ENCODE results near the gene ATG4C. TPM values are rescaled to one million over a fixed set of nuclear protein-coding genes. Genes with fewer than 3 reads are reported as not detected.

ATG4C gene
- total and polyA plus RNA-seq, 10 of the 15 experiments (the other 5 are each of a cell fraction or from before 2014, with no cell fraction given): 8.1 to 30.9 (median 18.9) TPM

- no peak for TF ChIP-seq ZNF592 (IDR thresholded peaks at IDR 0.05)
- no peak for TF ChIP-seq ZNF207 (IDR thresholded peaks at IDR 0.05; ENCODE audit: borderline replicate concordance)
- no peak for TF ChIP-seq JUND (IDR thresholded peaks at IDR 0.05; ENCODE audit: low read depth, low read length)
- TF ChIP-seq IRF5 (IDR thresholded peaks at IDR 0.05; ENCODE audit: borderline replicate concordance): no peak
- TF ChIP-seq RBBP5 (conservative IDR thresholded peaks at IDR 0.05): no peak
Observed at GRCh38 chr1:62772607-62773295, 11.2 kb upstream of the ATG4C start (continued).

- Histone ChIP-seq H3K4me1 (ENCODE audit: control insufficient read depth, insufficient read depth, low read length) (no peaks in the 10 kb centered on the region), H3K4me2 (ENCODE audit: control insufficient read depth, insufficient read depth) (no peak overlapping the region), H3K9me3 (replicated peaks; ENCODE audit: control insufficient read depth, insufficient read depth, low read length) (no peaks in the 10 kb centered on the region; the same call in 2 of the 3 replicates), H3K27me3 (replicated peaks in 1 of 2; ENCODE audit: control insufficient read depth in 2 of 2, insufficient read depth in 2 of 2, low read length in 1 of 2) (no peaks in the 10 kb centered on the region), H3K36me3 (ENCODE audit: control insufficient read depth in 2 of 2, insufficient read depth in 2 of 2, low read length in 1 of 2) (no peaks in the 10 kb centered on the region), H3K4me3 (no peak overlapping the region), H3K79me2 (ENCODE audit: control insufficient read depth, insufficient read depth, low read length) (no peaks in the 10 kb centered on the region), H3K27ac (ENCODE audit: control insufficient read depth, insufficient read depth) (no peak overlapping the region), H2AFZ (ENCODE audit: control insufficient read depth, low read depth, low read length) (no peak overlapping the region), H4K20me1 (ENCODE audit: control insufficient read depth, insufficient read depth) (no peaks in the 10 kb centered on the region), H3K9ac (ENCODE audit: control insufficient read depth, insufficient read depth, low read length) (no peak overlapping the region)
- no peak for FAIRE-seq
- DNase-seq (ENCODE audit: low read depth, low spot score): no peak
- ATAC-seq: no peak
- ChIA-PET POLR2A (no interaction called here), CTCF (interaction anchor here (2.7 kb wide), 1 partner anchor 27 kb away, joined by 8 read pairs; no protein-coding TSS in a partner anchor), RAD21 (ENCODE audit: unreplicated experiment) (no interaction called here), SMC1A (ENCODE audit: uncharacterized antibody, unreplicated experiment) (no interaction called here)
- intact Hi-C loops (cut with micrococcal nuclease; ENCODE audit: unreplicated experiment): no loop called here
- WGBS (ENCODE audit: insufficient coverage, insufficient replicate concordance, low lambda C conversion rate, missing lambda C conversion rate): 38% methylated on average over 2 of the region's 2 CpGs
- in situ Hi-C loops (cut with MboI): no loop called here
- no TSS peak for BruUV-seq (replicated peaks)
- TF ChIP-seq RAD21 (IDR thresholded peaks at IDR 0.05; ENCODE audit: insufficient read depth, low read depth, low read length) (no peak), PML (IDR thresholded peaks at IDR 0.05; ENCODE audit: low read length) (no peak), TARDBP (IDR thresholded peaks at IDR 0.05; ENCODE audit: borderline replicate concordance) (no peak), ZSCAN29 (IDR thresholded peaks at IDR 0.05) (no peak), TAF1 (IDR thresholded peaks at IDR 0.05; ENCODE audit: borderline replicate concordance, low read depth, low read length) (no peak), MYC (IDR thresholded peaks at IDR 0.05; ENCODE audit: insufficient read depth, insufficient read length, insufficient replicate concordance, low read length, severe bottlenecking) (no peak), REST (IDR thresholded peaks at IDR 0.05; ENCODE audit: low read depth, low read length) (no peak), CBFB (IDR thresholded peaks at IDR 0.05; ENCODE audit: low read depth) (no peak)
Observed at GRCh38 chr1:62774006-62774405, 9.9 kb upstream of the ATG4C start.
